HG02870 (cell line): Measurements from ENCODE around the gene TULP3.

ENCODE experiments used
- ATAC-seq: cut with Tn5 transposase; IDR thresholded peaks from one replicate; pipeline ENCODE4 v1.9.1; 2021; ENCODE audit warnings: mild to moderate bottlenecking, moderate library complexity; ENCODE audit not compliant: unreplicated experiment

TULP3 gene

DNA sequence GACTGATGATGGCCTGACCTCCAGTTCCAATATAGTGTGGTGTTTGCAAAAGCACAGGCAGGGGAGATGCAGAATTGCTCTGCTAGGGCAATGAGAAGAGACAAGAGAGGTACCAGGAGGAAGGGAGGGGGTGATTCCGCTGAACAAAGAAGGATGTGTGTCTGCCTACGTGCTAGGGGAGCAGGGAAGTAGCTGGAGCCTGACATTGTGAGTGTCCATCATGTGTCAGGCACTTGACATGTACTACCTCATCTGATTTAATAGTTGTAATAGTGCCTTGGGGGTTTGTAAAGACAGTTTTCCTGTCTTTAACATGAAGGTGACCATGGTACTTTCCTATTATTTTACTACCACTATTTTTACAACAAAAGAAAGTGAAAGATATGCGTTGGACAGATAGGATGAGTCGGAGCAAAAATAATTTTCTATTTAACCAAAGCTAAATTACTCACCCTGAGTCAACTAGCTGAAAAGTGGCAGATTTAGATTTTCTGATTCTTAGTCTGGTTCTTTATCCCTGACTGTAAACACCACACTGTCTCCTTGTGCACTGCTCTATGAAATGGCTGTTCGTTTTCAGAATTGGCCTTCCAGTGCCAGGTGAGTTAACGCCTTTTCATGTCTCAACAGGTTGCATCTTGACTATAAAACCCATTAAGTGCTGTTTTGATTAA, 34.8 kb downstream of the TULP3 start:
- ATAC-seq: no peak

DNA sequence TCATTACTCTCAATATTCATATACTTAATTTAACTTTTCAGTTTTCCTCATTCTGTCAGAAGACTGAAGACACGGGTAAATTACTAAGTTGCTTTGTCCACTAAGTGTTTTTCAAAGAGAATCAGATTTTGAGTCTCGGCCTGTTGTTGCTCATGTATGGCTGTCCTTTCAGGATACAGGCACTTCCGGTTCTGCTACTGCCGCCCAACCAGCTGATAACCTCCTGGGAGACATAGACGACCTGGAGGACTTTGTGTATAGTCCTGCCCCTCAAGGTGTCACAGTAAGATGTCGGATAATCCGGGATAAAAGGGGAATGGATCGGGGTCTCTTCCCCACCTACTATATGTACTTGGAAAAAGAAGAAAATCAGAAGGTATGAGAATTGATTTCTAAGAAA, 40.2 kb downstream of the TULP3 start:
- ATAC-seq: no peak

DNA sequence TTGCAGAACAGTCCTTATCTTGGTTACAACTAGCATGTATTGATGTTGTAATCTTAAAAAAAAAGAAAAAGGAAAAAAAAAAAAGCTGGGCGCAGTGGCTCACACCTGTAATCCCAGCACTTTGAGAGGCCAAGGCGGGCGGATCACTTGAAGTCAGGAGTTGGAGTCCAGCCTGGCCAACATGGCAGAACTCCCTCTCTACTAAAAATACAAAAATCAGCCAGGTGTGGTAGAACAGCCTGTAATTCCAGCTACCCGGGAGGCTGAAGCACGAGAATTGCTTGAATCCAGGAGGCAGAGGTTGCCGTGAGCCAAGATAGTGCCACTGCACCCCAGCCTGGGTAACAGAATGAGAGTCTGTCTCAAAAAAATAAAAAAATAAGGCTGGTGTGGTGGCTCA, 42.9 kb downstream of the TULP3 start:
- no peak for ATAC-seq

DNA sequence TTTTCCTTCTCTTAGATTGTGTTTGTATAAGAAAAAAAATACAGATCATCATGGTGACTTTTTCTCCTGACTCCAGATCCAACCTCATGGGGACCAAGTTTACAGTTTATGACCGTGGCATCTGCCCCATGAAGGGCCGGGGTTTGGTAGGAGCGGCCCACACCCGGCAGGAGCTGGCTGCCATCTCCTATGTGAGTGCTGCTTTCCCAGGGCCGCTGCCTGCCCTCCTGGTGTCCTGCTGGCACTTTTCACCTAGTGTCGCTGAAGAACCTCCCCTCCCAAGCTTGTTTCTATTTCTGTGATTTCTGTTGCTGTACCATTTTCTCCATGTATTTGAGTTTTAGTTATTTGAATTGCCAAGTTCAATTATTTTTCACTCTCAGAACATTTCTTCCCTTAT, 43.7 kb downstream of the TULP3 start:
- ATAC-seq: no peak

DNA sequence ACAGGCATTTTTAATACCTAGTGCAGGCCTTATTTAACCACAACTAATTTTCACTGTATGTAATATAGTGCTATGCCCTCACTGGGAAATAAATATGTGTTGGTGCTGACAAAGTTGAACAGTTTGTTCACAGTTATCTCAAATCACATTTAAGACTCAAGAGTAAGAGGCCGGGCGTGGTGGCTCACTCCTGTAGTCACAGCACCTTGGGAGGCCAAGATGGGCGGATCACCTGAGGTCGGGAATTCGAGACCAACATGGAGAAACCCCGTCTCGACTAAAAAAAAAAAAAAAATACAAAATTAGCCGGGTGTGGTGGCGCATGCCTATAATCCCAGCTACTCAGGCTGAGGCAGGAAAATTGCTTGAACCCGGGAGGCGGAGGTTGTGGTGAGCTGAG, 45.6 kb downstream of the TULP3 start:
- no peak for ATAC-seq

DNA sequence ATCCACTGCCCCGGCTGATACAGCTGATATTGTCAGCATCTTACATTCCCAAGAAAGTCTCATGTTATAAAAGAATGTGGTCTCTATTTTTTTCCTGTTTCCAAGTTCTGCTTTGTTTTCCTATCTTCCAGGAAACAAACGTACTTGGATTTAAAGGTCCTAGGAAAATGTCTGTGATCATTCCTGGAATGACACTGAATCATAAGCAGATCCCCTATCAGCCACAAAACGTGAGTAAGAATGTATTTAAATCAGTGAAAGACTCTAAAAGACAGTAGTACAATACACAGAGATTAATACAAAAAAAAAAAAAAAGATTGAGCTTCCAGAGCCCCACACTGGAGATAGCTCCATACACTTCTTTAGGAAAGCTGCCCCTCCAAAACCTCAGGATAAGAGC, 46.8 kb downstream of the TULP3 start:
- ATAC-seq: no peak

DNA sequence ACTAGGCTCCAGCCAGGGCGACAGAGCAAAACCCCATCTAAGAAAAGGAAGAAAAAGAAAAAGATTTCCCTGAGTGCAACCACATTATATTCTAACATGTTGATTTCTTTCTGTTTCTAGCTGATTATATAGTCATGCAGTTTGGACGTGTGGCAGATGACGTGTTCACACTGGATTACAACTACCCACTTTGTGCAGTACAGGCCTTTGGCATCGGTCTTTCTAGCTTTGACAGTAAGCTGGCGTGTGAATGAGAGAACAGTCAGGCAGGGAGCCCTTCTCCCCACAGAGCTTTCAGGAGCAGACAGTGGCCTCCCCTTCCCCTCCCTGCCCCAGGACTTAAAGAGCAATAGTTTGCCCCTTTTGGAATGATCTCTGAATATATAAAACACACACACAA, 48.5 kb downstream of the TULP3 start:
- no peak for ATAC-seq

DNA sequence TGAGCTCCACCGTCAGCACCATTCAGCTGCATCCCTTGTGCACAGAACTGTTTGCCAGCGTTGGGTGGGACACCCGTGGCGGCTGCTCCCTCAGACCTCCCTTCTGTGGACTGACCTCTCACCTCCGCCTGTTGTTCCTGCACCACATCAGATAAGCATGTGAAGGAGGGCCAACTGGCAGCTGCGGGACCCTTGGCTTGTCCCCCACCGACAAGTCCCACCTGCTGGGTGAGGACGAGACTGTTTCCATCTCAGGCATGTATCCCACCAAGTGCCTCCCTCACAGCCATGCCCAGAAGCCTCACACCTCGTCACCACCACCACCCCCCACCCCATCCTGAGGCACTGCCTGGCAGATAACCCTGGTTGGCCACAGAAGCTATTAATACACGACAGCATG, 49.9 kb downstream of the TULP3 start:
- ATAC-seq: no peak

DNA sequence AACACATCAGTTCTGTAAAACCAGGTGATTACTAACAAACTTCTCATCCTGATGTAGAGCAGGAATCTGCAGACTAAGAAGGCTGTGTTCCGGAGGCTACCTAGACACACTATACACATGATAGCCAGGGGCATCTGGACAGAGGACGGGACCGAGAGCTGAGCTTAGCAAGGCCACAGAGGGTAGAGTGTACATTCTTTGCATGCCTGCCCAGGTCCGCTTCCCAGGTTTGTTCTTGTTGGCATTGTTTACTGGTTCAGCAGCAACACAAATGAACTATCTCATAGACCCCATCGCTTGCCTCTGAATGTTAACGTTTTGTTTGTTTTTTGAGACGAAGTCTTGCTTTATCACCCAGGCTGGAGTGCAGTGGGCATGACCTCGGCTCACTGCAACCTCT, 50.8 kb downstream of the TULP3 start:
- ATAC-seq: no peak

DNA sequence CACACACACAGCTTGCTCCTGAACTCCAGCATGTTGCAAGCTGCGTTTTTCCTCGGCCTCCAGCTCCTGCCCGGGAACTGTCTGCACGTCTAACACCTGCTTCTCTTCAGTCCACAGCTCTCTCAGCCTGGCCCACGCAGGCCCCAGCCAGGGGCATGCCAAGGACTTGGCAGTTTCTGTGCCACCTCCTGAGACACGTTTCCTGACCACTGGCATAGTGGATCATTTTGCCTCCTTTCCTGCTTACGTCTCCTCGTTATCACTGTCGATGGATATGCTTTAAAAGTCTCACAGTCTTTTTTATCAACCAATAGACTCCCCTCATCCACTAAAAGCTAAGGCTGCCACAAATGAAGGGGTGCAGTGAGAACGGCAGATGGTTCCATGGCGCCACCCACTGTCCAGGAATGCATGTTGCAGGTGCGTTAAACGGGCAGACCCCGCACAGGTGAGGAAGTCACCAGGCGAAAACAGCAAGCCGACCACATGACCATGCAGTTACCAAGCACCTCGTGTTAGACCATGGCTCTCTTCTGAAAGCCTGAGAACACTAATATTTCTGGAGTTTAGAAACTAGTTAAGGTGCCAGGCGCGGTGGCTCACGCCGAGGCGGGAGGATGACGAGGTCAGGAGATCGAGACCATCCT, 53.8 kb downstream of the TULP3 start:
- ATAC-seq: no peak

DNA sequence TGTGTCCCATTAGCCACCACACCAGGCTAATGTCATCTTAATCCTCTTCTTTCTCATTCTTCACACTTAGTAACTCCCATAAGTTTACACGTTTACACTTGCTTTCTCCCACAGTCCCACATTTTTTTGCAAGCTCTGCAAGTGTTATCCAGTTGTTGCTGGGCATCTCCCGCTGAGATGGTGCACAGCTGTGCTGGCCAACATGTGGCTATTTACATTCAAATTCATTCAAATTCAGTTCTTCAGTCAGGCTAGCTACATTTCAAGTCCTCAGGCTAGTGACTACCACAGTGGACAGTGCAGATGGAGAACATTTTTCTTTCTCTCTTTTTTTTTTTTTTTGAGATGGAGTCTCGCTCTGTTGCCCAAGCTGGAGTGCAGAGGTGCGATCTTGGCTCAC, 58.7 kb downstream of the TULP3 start:
- no peak for ATAC-seq

DNA sequence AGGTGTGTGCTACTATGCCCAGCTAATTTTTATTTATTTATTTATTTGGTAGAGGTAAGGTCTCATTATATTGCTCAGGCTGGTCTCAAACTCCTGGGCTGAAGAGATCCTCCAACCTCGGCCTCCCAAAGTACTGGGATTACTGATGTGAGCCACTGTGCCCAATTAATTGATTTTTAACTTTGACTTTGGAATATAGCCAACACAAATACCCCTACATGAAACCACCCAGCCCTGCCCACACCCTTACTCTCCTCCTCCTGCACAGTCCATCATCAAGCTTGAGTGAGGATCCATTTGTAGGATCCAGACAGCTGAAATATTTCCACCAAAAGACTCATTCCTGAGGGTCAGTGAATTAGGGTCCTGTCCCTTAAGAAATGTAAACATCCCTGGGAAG, 65.2 kb downstream of the TULP3 start:
- ATAC-seq: no peak

DNA sequence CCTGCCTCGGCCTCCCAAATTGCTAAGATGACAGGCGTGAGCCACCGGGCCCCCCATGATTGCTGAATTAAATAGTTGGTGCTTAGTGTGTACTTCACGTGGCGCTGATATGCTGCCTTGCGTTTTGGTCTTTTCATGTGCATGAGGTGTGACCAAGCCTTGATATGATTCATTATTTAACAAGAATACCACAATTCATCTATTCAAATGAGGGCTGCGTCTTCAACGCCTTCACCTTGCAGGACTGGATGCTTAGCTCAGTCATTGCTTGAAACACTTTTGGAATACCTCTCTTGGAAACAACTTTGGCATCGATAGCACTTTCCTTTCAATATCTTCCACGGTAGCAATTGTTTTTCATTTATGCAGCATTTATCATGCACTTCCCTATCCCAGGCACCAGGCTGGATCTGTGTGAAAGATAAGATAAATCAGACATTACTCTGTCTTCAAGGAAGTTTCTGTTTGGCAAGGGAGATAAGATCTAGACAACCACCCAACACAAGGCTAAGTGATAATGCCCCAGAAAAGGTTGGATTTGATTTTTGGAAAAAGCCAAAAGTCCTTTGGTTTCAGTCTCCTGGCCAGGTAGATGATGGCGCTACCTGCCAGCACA, 67.2 kb downstream of the TULP3 start:
- ATAC-seq: no peak

DNA sequence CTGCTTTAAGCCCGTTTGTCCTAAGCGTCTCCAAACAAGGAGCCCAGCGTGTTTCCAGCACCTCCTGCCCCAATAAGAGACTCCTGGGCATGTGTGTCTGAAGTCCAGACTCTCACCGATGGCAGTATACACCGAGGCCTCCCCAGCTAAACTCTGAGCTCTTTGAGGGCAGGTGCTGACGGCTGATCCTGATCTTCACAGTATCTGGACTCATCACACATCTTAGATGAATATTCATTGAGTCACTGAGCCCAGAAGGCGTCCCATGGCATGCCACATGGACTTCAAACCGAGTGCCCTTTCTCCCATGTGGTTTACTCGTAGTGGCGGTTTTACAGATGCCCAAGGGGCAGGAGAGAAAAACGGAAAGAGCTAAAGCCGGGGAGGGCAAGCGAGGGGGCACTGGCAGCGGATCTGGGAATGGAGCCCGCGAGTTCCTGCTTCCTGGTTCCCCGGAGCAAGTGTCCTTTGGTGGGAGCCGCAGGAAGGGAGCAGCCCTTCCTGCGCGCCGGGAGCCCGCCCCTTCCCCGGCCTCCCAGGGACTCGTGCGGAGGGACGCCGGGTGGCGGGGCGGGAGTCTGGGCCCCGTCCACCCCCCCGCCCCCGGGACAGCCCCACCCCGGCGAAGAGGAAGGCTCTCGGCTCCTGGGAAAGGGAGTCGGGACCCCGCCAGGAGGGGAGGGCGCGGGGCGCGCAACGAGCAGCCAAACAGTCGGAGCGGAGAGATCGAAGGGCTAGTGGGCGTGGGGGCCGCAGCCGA, 67.9 kb downstream of the TULP3 start:
- ATAC-seq: no peak

DNA sequence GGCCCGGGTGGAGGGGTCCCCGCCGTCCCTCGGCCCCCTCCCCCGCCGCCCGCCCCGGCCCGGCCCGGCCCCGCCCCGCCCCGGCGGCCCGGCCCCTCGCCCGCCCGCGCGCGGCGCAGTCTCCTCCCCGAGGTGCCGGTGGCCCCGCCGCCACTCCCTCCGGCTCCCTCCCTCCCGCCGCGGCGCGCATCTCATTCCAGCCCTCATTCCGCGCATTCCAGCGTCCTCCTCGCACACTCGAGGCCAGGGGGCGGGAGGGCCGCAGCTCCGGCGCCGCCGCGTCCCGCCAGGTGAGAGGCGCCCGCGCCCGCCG, 68.5 kb downstream of the TULP3 start, which contains the start of gene TEAD4:
TSS of gene TEAD4 (plus strand) at position 206 of the 313 bp plus-strand sequence.
- no peak for ATAC-seq

DNA sequence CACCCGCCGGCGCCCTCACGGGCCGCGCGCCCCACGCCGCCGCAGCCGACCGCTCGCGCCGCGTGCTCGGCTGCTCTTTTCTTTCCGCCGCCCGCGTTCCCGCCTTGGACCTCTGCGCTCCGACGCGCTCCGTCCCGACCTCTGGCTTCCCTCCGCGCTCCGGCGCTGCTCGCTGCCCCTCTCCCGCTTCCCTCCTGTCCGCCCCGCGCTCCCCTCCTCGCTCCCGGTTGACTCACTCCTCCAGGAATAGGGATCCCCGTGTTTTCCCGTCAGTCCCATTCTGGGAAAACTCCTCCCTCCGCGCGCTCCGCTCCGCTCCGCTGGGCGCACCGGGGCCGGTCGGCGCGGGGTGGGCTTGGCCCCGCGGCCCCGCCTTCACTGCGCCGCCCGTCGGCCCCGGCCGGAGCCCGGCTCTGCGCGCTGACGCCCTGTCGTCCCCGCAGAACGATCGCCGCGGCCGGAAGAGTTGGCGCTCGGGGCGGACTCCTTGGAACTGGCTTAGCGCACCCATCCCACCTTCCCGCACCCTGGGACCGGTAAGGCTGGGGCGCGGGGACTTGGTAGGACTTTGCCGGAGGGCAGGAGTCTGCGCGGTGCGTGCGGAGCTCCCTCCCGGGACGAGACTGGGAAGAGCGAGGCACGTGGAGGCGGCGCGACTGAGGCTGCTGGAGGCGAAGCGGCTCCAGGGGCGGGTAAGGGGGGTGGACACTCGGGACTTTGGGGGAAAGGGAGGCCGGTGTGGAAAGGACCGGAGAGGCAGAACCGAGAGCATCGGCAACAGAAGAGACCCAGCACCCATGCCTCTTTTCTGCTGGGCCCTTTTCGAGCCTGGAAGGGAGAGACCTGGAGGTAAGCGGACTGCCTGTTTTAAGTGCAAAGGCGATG, 69.1 kb downstream of the TULP3 start:
- ATAC-seq: no peak

DNA sequence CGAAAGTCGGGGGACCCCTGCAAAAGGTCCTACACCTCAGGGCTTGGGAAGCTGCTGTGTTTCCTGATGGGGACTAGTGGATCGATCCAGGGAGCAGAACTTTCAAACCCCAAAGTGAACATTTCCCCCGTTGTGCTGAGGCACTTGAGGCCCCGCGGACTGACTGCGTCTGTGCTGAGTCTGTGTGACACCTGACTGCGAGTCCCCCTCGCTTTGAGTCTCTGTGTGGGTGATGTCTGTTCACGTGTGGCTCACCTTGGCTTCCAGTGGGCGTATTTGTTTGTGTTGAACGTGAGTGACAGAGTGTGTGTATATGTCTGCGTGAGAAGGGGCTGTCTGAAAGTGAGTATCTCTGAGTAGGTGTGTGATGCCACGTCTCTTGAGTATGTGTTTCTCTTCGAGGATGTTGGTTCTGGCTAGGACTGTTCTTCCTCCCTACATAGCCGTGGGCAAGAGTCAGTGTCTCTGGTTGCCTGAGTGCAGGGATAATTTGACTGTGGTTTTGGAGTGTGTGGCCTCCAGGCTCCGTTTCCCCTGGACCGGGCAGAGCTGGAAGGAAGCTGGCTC, 69.8 kb downstream of the TULP3 start:
- ATAC-seq: no peak

DNA sequence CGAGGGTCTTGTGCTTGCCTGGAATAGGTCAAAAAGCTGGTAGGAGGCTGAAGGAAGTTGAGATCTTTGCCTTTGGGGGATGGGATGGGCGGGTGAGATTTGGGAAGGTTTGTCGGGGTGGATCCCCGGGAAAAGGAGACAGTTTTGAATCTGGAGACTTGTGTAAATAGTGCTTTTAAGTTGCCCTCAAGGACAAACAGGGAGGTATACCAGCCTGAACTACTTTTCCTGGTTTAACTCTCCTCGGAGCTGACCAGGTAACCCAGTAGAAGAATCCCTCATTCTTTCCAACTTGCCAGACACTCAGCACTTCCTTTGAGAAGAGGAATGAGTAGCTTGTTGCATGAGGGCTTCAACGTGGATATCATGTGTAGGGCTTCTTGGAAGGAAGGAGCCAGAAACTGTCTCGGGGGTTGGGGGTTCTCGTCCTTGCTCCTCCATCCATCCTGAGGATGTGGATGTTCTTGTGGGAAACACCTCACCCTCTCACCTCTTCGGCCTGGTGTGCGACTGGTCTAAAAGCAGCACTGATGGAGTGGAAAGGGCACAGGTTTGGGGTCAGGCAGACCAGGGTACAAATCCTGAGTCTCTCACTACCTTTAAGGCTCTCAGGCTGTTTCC, 70.4 kb downstream of the TULP3 start:
- ATAC-seq: no peak

DNA sequence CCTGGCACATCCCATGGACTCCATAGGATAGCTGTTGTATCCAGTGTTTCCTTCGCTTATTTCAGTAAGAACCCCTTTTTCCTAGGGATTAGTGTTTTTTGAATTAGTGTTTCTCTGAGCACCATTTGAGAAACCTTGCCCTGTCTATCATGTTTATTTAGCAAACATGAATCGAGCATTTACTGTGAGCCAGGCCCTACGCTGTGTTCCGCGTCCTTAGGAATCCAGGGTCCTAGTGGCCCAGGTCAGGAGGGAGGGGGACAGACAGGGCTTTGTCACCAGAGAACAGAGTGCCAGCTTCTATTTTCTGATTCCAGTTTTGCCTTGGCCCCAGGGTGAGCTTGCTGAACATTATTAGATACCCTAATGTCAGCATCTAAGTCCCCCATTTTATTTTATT, 71.0 kb downstream of the TULP3 start:
- no peak for ATAC-seq

DNA sequence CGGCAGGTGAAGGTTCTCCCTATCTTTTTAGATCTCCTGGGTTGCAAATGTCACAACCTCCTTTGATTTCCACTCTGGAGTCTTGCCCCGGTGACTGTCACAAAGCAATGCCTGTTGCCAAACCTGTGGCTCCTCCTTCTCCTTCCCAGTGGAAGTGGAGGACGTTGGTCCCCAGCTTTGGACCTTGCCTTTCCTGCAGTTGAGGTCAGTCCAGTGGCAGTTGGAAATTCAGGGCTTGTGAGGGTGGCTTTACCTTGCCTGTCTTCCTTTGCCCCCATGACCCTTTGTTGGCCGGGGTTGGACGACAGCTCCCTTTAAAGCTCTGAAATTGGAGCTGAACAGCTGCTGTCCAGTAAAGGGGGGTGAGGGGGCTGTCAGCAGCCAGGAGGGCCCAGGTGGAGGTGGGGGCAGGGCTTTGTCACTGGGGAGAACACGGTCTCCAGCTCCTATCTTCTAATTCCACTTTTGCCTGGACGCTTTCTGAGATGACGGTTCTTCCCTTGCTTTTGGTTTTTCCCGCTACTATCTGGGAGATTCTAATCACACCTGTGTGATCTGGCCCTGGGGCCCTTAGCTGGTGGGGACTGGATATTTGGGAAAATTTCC, 72.6 kb downstream of the TULP3 start:
- ATAC-seq: no peak
